ENCODE data around the gene MRPS10. TPM values are rescaled to one million over a fixed set of nuclear protein-coding genes. Genes with fewer than 3 reads are reported as not detected.

MRPS10 gene
- total and polyA plus RNA-seq, 10 of the 15 experiments (the other 5 are each of a cell fraction or from before 2014, with no cell fraction given): 28.5 to 83.3 (median 52.8) TPM

DNA sequence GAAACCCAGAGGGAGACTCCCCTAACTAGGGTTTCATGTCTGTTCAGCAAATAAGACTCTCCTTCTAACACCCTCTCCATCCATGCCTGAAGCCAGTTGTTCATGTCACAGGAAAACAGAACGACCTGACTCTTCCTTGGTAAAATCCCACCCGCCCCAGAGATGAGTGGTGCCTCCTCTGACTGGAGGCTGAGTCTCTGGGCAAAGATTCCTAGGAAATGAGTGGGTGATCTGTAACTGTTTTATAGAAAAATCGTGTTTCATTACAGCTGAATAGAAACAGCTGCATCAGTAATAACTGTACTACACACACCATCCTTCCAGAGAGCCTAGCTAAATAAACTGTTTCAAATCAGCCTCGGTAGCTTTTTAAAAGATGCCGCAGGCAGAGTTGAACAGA lies 37.4 kb upstream of the MRPS10 start:
- BruUV-seq (replicated peaks): no TSS peak
- TF ChIP-seq KAT2A (conservative IDR thresholded peaks at IDR 0.05; ENCODE audit: control insufficient read depth, low read depth, low read length): no peak
- TF ChIP-seq CREM (IDR thresholded peaks at IDR 0.05; ENCODE audit: low read depth): no peak
- TF ChIP-seq CBX5 (IDR thresholded peaks at IDR 0.05; ENCODE audit: low read depth): no peak
- TF ChIP-seq MEF2B (IDR thresholded peaks at IDR 0.05; ENCODE audit: partially characterized antibody, poor library complexity, severe bottlenecking): no peak
- TF ChIP-seq EZH2 (IDR thresholded peaks at IDR 0.05; ENCODE audit: borderline replicate concordance, control insufficient read depth, low read depth, low read length): no peak
- TF ChIP-seq, protein P1, sequence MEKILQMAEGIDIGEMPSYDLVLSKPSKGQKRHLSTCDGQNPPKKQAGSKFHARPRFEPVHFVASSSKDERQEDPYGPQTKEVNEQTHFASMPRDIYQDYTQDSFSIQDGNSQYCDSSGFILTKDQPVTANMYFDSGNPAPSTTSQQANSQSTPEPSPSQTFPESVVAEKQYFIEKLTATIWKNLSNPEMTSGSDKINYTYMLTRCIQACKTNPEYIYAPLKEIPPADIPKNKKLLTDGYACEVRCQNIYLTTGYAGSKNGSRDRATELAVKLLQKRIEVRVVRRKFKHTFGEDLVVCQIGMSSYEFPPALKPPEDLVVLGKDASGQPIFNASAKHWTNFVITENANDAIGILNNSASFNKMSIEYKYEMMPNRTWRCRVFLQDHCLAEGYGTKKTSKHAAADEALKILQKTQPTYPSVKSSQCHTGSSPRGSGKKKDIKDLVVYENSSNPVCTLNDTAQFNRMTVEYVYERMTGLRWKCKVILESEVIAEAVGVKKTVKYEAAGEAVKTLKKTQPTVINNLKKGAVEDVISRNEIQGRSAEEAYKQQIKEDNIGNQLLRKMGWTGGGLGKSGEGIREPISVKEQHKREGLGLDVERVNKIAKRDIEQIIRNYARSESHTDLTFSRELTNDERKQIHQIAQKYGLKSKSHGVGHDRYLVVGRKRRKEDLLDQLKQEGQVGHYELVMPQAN (conservative IDR thresholded peaks at IDR 0.05): no peak
- TF ChIP-seq E2F4 (IDR thresholded peaks at IDR 0.05; ENCODE audit: low read depth, low read length): no peak
- no peak for TF ChIP-seq TBL1XR1 (IDR thresholded peaks at IDR 0.05; ENCODE audit: low read depth, low read length)
- TF ChIP-seq, protein P2, sequence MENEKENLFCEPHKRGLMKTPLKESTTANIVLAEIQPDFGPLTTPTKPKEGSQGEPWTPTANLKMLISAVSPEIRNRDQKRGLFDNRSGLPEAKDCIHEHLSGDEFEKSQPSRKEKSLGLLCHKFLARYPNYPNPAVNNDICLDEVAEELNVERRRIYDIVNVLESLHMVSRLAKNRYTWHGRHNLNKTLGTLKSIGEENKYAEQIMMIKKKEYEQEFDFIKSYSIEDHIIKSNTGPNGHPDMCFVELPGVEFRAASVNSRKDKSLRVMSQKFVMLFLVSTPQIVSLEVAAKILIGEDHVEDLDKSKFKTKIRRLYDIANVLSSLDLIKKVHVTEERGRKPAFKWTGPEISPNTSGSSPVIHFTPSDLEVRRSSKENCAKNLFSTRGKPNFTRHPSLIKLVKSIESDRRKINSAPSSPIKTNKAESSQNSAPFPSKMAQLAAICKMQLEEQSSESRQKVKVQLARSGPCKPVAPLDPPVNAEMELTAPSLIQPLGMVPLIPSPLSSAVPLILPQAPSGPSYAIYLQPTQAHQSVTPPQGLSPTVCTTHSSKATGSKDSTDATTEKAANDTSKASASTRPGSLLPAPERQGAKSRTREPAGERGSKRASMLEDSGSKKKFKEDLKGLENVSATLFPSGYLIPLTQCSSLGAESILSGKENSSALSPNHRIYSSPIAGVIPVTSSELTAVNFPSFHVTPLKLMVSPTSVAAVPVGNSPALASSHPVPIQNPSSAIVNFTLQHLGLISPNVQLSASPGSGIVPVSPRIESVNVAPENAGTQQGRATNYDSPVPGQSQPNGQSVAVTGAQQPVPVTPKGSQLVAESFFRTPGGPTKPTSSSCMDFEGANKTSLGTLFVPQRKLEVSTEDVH (IDR thresholded peaks at IDR 0.05; ENCODE audit: low read depth, partially characterized antibody): no peak
- TF ChIP-seq MTA2 (IDR thresholded peaks at IDR 0.05; ENCODE audit: low read depth): no peak
- TF ChIP-seq STAT1 (conservative IDR thresholded peaks at IDR 0.05): no peak
- ChIA-PET POLR2A (no interaction called here), RAD21 (ENCODE audit: unreplicated experiment) (interaction anchor here (1.4 kb wide), 1 partner anchor 293 kb away, joined by 6 read pairs; no protein-coding TSS in a partner anchor), CTCF (interaction anchor here (1.8 kb wide), 1 partner anchor 276 kb away, joined by 4 read pairs; no protein-coding TSS in a partner anchor), SMC1A (ENCODE audit: uncharacterized antibody, unreplicated experiment) (no interaction called here)
- FAIRE-seq (no peak), ATAC-seq (no peak), DNase-seq (ENCODE audit: low read depth, low spot score) (no peak)
- H3K4me1 ChIP-seq (ENCODE audit: control insufficient read depth, insufficient read depth, low read length): no peaks in the 10 kb centered on the region
- H3K4me2 ChIP-seq (ENCODE audit: control insufficient read depth, insufficient read depth): no peak overlapping the region
- no peak overlapping the region for H3K4me3 ChIP-seq
- no peaks in the 10 kb centered on the region for H4K20me1 ChIP-seq (ENCODE audit: control insufficient read depth, insufficient read depth)
- intact Hi-C loops (cut with micrococcal nuclease; ENCODE audit: unreplicated experiment) (no loop called here), in situ Hi-C loops (cut with MboI) (no loop called here)
- H3K79me2 ChIP-seq (ENCODE audit: control insufficient read depth, insufficient read depth, low read length): no peaks in the 10 kb centered on the region
- 80% methylated on average over 5 of the region's 5 CpGs for WGBS (ENCODE audit: insufficient coverage, insufficient replicate concordance, low lambda C conversion rate, missing lambda C conversion rate)
- no peak overlapping the region for H3K9ac ChIP-seq (ENCODE audit: control insufficient read depth, insufficient read depth, low read length)
- no peaks in the 10 kb centered on the region for H3K27me3 ChIP-seq (replicated peaks in 1 of 2; ENCODE audit: control insufficient read depth in 2 of 2, insufficient read depth in 2 of 2, low read length in 1 of 2)
- no peaks in the 10 kb centered on the region for H3K9me3 ChIP-seq (replicated peaks; ENCODE audit: control insufficient read depth, insufficient read depth, low read length)
- peaks cover 0 to 7% of the 10 kb centered on the region in 2 experiments; a peak in 2 of 4 replicates for H3K36me3 ChIP-seq (ENCODE audit: control insufficient read depth in 2 of 2, insufficient read depth in 2 of 2, low read length in 1 of 2)
- no peak overlapping the region for H2AFZ ChIP-seq (ENCODE audit: control insufficient read depth, low read depth, low read length)
- no peak overlapping the region for H3K27ac ChIP-seq (ENCODE audit: control insufficient read depth, insufficient read depth)

All from GM12878 (cell line).